ENCODE measurements around the gene NRG2. TPM values are rescaled to one million over a fixed set of nuclear protein-coding genes. Genes with fewer than 3 reads are reported as not detected.

NRG2 gene
- total RNA-seq, 2 donors from 2014 or later = 5.6 to 6.5 TPM

GRCh38 chr5:140018096-140018481 is 25.0 kb downstream of the NRG2 start:
- 88 to 90% methylated on average over 8 of the region's 8 CpGs for WGBS, 2 donors

GRCh38 chr5:140017397-140018095 is 25.6 kb downstream of the NRG2 start:
- no peak for DNase-seq
- H3K27ac ChIP-seq = no peak overlapping the region

More at GRCh38 chr5:140018096-140018481, 25.0 kb downstream of the NRG2 start:
- no peak for DNase-seq
- H3K4me1 ChIP-seq = peaks cover 35% of the 10 kb centered on the region
- H3K27me3 ChIP-seq = no peaks in the 10 kb centered on the region
- no peaks in the 10 kb centered on the region for H3K36me3 ChIP-seq (replicated peaks in 1 of 2; ENCODE audit: insufficient read depth in 1 of 2, low read depth in 2 of 2)
- H3K27ac ChIP-seq = no peak overlapping the region
- intact Hi-C loops (cut with DNase I) = no loop called here
- H3K9me3 ChIP-seq = no peaks in the 10 kb centered on the region
- H3K4me3 ChIP-seq = no peak overlapping the region
- TF ChIP-seq POLR2A (IDR thresholded peaks at IDR 0.05) (no peak), CTCF (IDR thresholded peaks at IDR 0.05) (no peak)
- ATAC-seq = no peak

GRCh38 chr5:140015706-140016105 is 27.4 kb downstream of the NRG2 start:
- Histone ChIP-seq H3K9me3 (no peaks in the 10 kb centered on the region), H3K36me3 (replicated peaks in 1 of 2; ENCODE audit: insufficient read depth in 1 of 2, low read depth in 2 of 2) (no peaks in the 10 kb centered on the region), H3K27ac (no peak overlapping the region), H3K4me1 (peaks cover 30% of the 10 kb centered on the region), H3K27me3 (no peaks in the 10 kb centered on the region), H3K4me3 (no peak overlapping the region)
- 72 to 76% methylated on average over 5 of the region's 5 CpGs for WGBS, 2 donors
- no peak for ATAC-seq
- no peak for DNase-seq
- intact Hi-C loops (cut with DNase I) = no loop called here
- TF ChIP-seq POLR2A (IDR thresholded peaks at IDR 0.05) (no peak), CTCF (IDR thresholded peaks at IDR 0.05) (no peak)

More at GRCh38 chr5:140017397-140018095, 25.6 kb downstream of the NRG2 start:
- no peaks in the 10 kb centered on the region for H3K9me3 ChIP-seq
- no peaks in the 10 kb centered on the region for H3K27me3 ChIP-seq
- no peak for TF ChIP-seq POLR2A (IDR thresholded peaks at IDR 0.05)
- TF ChIP-seq CTCF (IDR thresholded peaks at IDR 0.05) = no peak
- ATAC-seq = no peak
- no peaks in the 10 kb centered on the region for H3K36me3 ChIP-seq (replicated peaks in 1 of 2; ENCODE audit: insufficient read depth in 1 of 2, low read depth in 2 of 2)
- WGBS, 2 donors = 89 to 93% methylated on average over 9 of the region's 9 CpGs
- peaks cover 30% of the 10 kb centered on the region for H3K4me1 ChIP-seq
- H3K4me3 ChIP-seq = no peak overlapping the region
- intact Hi-C loops (cut with DNase I) = no loop called here

GRCh38 chr5:140014751-140015150 is 28.3 kb downstream of the NRG2 start:
- no peak for DNase-seq
- Histone ChIP-seq H3K27me3 (no peaks in the 10 kb centered on the region), H3K4me1 (peaks cover 26% of the 10 kb centered on the region), H3K9me3 (no peaks in the 10 kb centered on the region), H3K36me3 (replicated peaks in 1 of 2; ENCODE audit: insufficient read depth in 1 of 2, low read depth in 2 of 2) (no peaks in the 10 kb centered on the region), H3K27ac (no peak overlapping the region), H3K4me3 (no peak overlapping the region)
- no peak for ATAC-seq
- TF ChIP-seq POLR2A (IDR thresholded peaks at IDR 0.05) (no peak), CTCF (IDR thresholded peaks at IDR 0.05) (no peak)
- 68 to 77% methylated on average over 2 of the region's 2 CpGs for WGBS, 2 donors
- intact Hi-C loops (cut with DNase I) = no loop called here

GRCh38 chr5:140013536-140013935 is 29.6 kb downstream of the NRG2 start:
- ATAC-seq = no peak
- H3K36me3 ChIP-seq (replicated peaks in 1 of 2; ENCODE audit: insufficient read depth in 1 of 2, low read depth in 2 of 2) = no peaks in the 10 kb centered on the region
- 76 to 86% methylated on average over 1 of the region's 1 CpG for WGBS, 2 donors
- no peak for TF ChIP-seq CTCF (IDR thresholded peaks at IDR 0.05)
- TF ChIP-seq POLR2A (IDR thresholded peaks at IDR 0.05) = no peak
- H3K9me3 ChIP-seq = no peaks in the 10 kb centered on the region
- H3K4me3 ChIP-seq = no peak overlapping the region
- H3K27ac ChIP-seq = no peak overlapping the region
- intact Hi-C loops (cut with DNase I) = no loop called here
- H3K27me3 ChIP-seq = no peaks in the 10 kb centered on the region
- peaks cover 14% of the 10 kb centered on the region for H3K4me1 ChIP-seq
- no peak for DNase-seq

All from body of pancreas (tissue), 4 donors.